ENCODE data around the gene LCN9.

The LCN9 gene

GRCh38 chr9:135659252-135659651 lies 3.9 kb upstream of the LCN9 start:
- H3K4me3 ChIP-seq (ENCODE audit: severe bottlenecking), result no peak overlapping the region
- H3K9me3 ChIP-seq (ENCODE audit: severe bottlenecking), result no peaks in the 10 kb centered on the region
- ATAC-seq (ENCODE audit: low read depth) (no peak), DNase-seq (ENCODE audit: low spot score) (no peak)
- no peak for TF ChIP-seq CTCF (IDR thresholded peaks at IDR 0.05; ENCODE audit: poor library complexity, severe bottlenecking)
- H3K27me3 ChIP-seq (ENCODE audit: insufficient read depth, poor library complexity, severe bottlenecking), result peaks cover 4% of the 10 kb centered on the region
- H3K27ac ChIP-seq (ENCODE audit: poor library complexity, severe bottlenecking), result no peak overlapping the region
- H3K36me3 ChIP-seq (ENCODE audit: low read depth), result no peaks in the 10 kb centered on the region
- H3K4me1 ChIP-seq (ENCODE audit: insufficient read depth, poor library complexity, severe bottlenecking), result no peaks in the 10 kb centered on the region

GRCh38 chr9:135660407-135660806 lies 2.7 kb upstream of the LCN9 start:
- no peak for TF ChIP-seq CTCF (IDR thresholded peaks at IDR 0.05; ENCODE audit: poor library complexity, severe bottlenecking)
- H3K27me3 ChIP-seq (ENCODE audit: insufficient read depth, poor library complexity, severe bottlenecking), result peaks cover 4% of the 10 kb centered on the region
- H3K4me1 ChIP-seq (ENCODE audit: insufficient read depth, poor library complexity, severe bottlenecking), result no peaks in the 10 kb centered on the region
- DNase-seq (ENCODE audit: low spot score), result no peak
- no peak for ATAC-seq (ENCODE audit: low read depth)
- no peaks in the 10 kb centered on the region for H3K9me3 ChIP-seq (ENCODE audit: severe bottlenecking)
- H3K27ac ChIP-seq (ENCODE audit: poor library complexity, severe bottlenecking), result no peak overlapping the region
- no peak overlapping the region for H3K4me3 ChIP-seq (ENCODE audit: severe bottlenecking)
- H3K36me3 ChIP-seq (ENCODE audit: low read depth), result no peaks in the 10 kb centered on the region

GRCh38 chr9:135661816-135662560 lies 1.1 kb upstream of the LCN9 start:
- Histone ChIP-seq H3K9me3 (ENCODE audit: severe bottlenecking) (no peaks in the 10 kb centered on the region), H3K4me1 (ENCODE audit: insufficient read depth, poor library complexity, severe bottlenecking) (no peaks in the 10 kb centered on the region), H3K27me3 (ENCODE audit: insufficient read depth, poor library complexity, severe bottlenecking) (peaks cover 8% of the 10 kb centered on the region), H3K4me3 (ENCODE audit: severe bottlenecking) (no peak overlapping the region), H3K36me3 (ENCODE audit: low read depth) (no peaks in the 10 kb centered on the region), H3K27ac (ENCODE audit: poor library complexity, severe bottlenecking) (no peak overlapping the region)
- TF ChIP-seq CTCF (IDR thresholded peaks at IDR 0.05; ENCODE audit: poor library complexity, severe bottlenecking), result no peak
- ATAC-seq (ENCODE audit: low read depth) (no peak), DNase-seq (ENCODE audit: low spot score) (no peak)

GRCh38 chr9:135663451-135663770 lies 302 bp downstream of the LCN9 start:
- DNase-seq (ENCODE audit: low spot score), result no peak
- no peak for ATAC-seq (ENCODE audit: low read depth)
- H3K4me1 ChIP-seq (ENCODE audit: insufficient read depth, poor library complexity, severe bottlenecking), result no peaks in the 10 kb centered on the region
- H3K27ac ChIP-seq (ENCODE audit: poor library complexity, severe bottlenecking), result no peak overlapping the region
- peaks cover 5% of the 10 kb centered on the region for H3K27me3 ChIP-seq (ENCODE audit: insufficient read depth, poor library complexity, severe bottlenecking)
- no peaks in the 10 kb centered on the region for H3K9me3 ChIP-seq (ENCODE audit: severe bottlenecking)
- H3K4me3 ChIP-seq (ENCODE audit: severe bottlenecking), result no peak overlapping the region
- no peaks in the 10 kb centered on the region for H3K36me3 ChIP-seq (ENCODE audit: low read depth)
- no peak for TF ChIP-seq CTCF (IDR thresholded peaks at IDR 0.05; ENCODE audit: poor library complexity, severe bottlenecking)

- H3K27me3 ChIP-seq (ENCODE audit: insufficient read depth, poor library complexity, severe bottlenecking), result peaks cover 5% of the 10 kb centered on the region
- ATAC-seq (ENCODE audit: low read depth), result no peak
- no peaks in the 10 kb centered on the region for H3K4me1 ChIP-seq (ENCODE audit: insufficient read depth, poor library complexity, severe bottlenecking)
- H3K9me3 ChIP-seq (ENCODE audit: severe bottlenecking), result no peaks in the 10 kb centered on the region
- H3K27ac ChIP-seq (ENCODE audit: poor library complexity, severe bottlenecking), result no peak overlapping the region
- H3K4me3 ChIP-seq (ENCODE audit: severe bottlenecking), result no peak overlapping the region
- no peaks in the 10 kb centered on the region for H3K36me3 ChIP-seq (ENCODE audit: low read depth)
- DNase-seq (ENCODE audit: low spot score), result no peak
- TF ChIP-seq CTCF (IDR thresholded peaks at IDR 0.05; ENCODE audit: poor library complexity, severe bottlenecking), result no peak
These were observed 748 bp downstream of the LCN9 start for GRCh38 chr9:135663857-135664256.

Data from RWPE2 (cell line).